ENCODE measurements around the gene TMEM37. TPM values are rescaled to one million over a fixed set of nuclear protein-coding genes. Genes with fewer than 3 reads are reported as not detected.

Gene TMEM37
- total and polyA plus RNA-seq, 2 experiments from 2014 or later: 52.6 to 123 TPM

GRCh38 chr2:119472749-119473148, 41.1 kb downstream of the TMEM37 start:
- Histone ChIP-seq H3K4me1 (ENCODE audit: insufficient read depth) (no peaks in the 10 kb centered on the region), H3K27ac (no peak overlapping the region), H3K4me2 (no peak overlapping the region), H3K9me2 (replicated peaks; ENCODE audit: insufficient read depth) (no peaks in the 10 kb centered on the region), H3K79me2 (no peaks in the 10 kb centered on the region), H2AFZ (no peak overlapping the region), H3K4me3 (no peak overlapping the region), H3K9me3 (ENCODE audit: low read depth) (no peaks in the 10 kb centered on the region), H3K36me3 (replicated peaks; ENCODE audit: insufficient read depth, low read depth) (no peaks in the 10 kb centered on the region), H4K20me1 (ENCODE audit: insufficient read depth, poor library complexity, severe bottlenecking) (no peaks in the 10 kb centered on the region), H3K27me3 (no peaks in the 10 kb centered on the region)
- TF ChIP-seq EZH2 (IDR thresholded peaks at IDR 0.05; ENCODE audit: borderline replicate concordance) (no peak), CTCF (IDR thresholded peaks at IDR 0.05; ENCODE audit: poor library complexity) (no peak), EZH2phosphoT487 (IDR thresholded peaks at IDR 0.05; ENCODE audit: low read depth, severe bottlenecking, unreplicated experiment) (no peak)
- WGBS (ENCODE audit: low lambda C conversion rate, missing lambda C conversion rate): 75% methylated on average over 8 of the region's 8 CpGs
- DNase-seq (ENCODE audit: low spot score): no peak

DNA sequence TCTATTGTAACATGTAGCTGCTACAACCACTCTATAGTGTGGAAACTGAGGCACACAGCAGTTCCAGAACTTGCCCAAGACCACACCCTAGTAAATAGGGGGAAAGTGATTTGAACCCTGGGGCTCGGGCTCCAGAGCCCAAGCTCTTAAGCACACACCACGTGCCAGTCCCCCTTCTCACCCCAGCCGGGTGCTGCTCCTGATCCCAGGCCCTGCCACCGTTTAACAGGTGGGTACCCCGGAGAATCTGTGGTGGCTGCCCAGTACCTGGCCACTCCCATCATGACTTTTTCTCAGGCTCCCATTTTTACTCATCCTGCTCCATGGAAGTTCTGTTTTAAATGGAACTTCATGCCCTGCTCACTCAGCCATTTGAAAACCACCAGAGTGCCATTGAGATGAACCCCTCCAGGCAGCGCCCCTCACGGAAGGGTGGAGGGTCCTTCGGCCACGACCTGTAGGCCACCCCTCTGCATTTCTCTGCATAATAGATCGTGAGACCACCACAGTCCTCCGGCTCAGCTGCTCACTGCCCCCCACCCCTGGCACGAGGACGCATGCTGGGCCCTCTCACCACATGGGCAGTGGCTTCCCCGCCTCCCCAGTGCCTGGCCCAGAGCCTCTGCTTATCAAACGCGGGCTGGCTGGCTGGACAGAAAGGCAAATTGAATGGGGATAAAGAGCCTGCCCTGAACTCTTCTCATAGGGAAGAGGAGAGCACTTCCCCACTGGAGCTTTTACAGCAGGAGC, 42.1 kb downstream of the TMEM37 start:
- no peaks in the 10 kb centered on the region for H3K27me3 ChIP-seq
- DNase-seq (ENCODE audit: low spot score): no peak
- H3K27ac ChIP-seq: no peak overlapping the region
- no peaks in the 10 kb centered on the region for H3K36me3 ChIP-seq (replicated peaks; ENCODE audit: insufficient read depth, low read depth)
- H3K4me2 ChIP-seq: no peak overlapping the region
- no peaks in the 10 kb centered on the region for H3K79me2 ChIP-seq
- H3K4me1 ChIP-seq (ENCODE audit: insufficient read depth): no peaks in the 10 kb centered on the region
- TF ChIP-seq CTCF (IDR thresholded peaks at IDR 0.05; ENCODE audit: poor library complexity) (no peak), EZH2phosphoT487 (IDR thresholded peaks at IDR 0.05; ENCODE audit: low read depth, severe bottlenecking, unreplicated experiment) (no peak), EZH2 (IDR thresholded peaks at IDR 0.05; ENCODE audit: borderline replicate concordance) (no peak)
- WGBS (ENCODE audit: low lambda C conversion rate, missing lambda C conversion rate): 91% methylated on average over 16 of the region's 16 CpGs
- no peaks in the 10 kb centered on the region for H3K9me3 ChIP-seq (ENCODE audit: low read depth)
- H2AFZ ChIP-seq: no peak overlapping the region
- H4K20me1 ChIP-seq (ENCODE audit: insufficient read depth, poor library complexity, severe bottlenecking): no peaks in the 10 kb centered on the region
- no peak overlapping the region for H3K4me3 ChIP-seq
- H3K9me2 ChIP-seq (replicated peaks; ENCODE audit: insufficient read depth): no peaks in the 10 kb centered on the region

- no peaks in the 10 kb centered on the region for H4K20me1 ChIP-seq (ENCODE audit: insufficient read depth, poor library complexity, severe bottlenecking)
- H3K27me3 ChIP-seq: no peaks in the 10 kb centered on the region
- WGBS (ENCODE audit: low lambda C conversion rate, missing lambda C conversion rate): 94% methylated on average over 17 of the region's 17 CpGs
- H3K36me3 ChIP-seq (replicated peaks; ENCODE audit: insufficient read depth, low read depth): no peaks in the 10 kb centered on the region
- H3K27ac ChIP-seq: no peak overlapping the region
- no peak overlapping the region for H3K4me2 ChIP-seq
- no peaks in the 10 kb centered on the region for H3K9me2 ChIP-seq (replicated peaks; ENCODE audit: insufficient read depth)
- DNase-seq (ENCODE audit: low spot score): no peak
- no peaks in the 10 kb centered on the region for H3K79me2 ChIP-seq
- TF ChIP-seq CTCF (IDR thresholded peaks at IDR 0.05; ENCODE audit: poor library complexity) (no peak), EZH2 (IDR thresholded peaks at IDR 0.05; ENCODE audit: borderline replicate concordance) (no peak), EZH2phosphoT487 (IDR thresholded peaks at IDR 0.05; ENCODE audit: low read depth, severe bottlenecking, unreplicated experiment) (no peak)
- H3K4me1 ChIP-seq (ENCODE audit: insufficient read depth): no peaks in the 10 kb centered on the region
- H2AFZ ChIP-seq: no peak overlapping the region
- no peaks in the 10 kb centered on the region for H3K9me3 ChIP-seq (ENCODE audit: low read depth)
- no peak overlapping the region for H3K4me3 ChIP-seq
These were observed 42.9 kb downstream of the TMEM37 start for GRCh38 chr2:119474371-119475224.
